ENCODE measurements around the gene ASB13. TPM values are rescaled to one million over a fixed set of nuclear protein-coding genes. Genes with fewer than 3 reads are reported as not detected.
A peak's percentile ranks its signal among the peaks of the same experiment; 100 is the strongest.

ASB13 gene
- total and polyA plus RNA-seq, 2 donors from 2014 or later, result 47.7 to 95.1 TPM

DNA sequence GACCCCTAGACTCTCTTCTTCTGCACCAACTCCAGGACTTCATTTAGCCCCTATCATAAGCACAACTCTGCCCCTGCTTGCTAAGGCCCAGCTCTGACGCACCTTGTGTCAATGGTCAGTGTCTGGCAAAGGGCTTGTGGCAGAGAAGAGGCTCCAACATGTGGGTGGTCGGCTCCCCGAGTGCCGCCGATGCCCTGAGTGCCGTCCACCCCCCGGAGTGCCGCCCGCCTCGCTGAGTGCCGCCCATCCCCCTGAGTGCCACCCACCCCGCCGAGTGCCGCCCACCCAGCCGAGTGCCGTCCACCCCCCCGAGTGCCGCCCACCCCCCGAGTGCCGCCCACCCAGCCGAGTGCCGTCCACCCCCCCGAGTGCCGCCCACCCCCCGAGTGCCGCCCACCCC, 50.3 kb downstream of the ASB13 start:
- DNase-seq (peak in 1 of 5 donors; percentile 67), FAIRE-seq (no peak)
- Histone ChIP-seq H3K9me3 (ENCODE audit: control insufficient read depth in 2 of 3, insufficient read depth in 1 of 3, low read length in 3 of 3) (no peaks in the 10 kb centered on the region), H3K4me3 (ENCODE audit: low read length in 3 of 3) (no peak overlapping the region), H3K27ac (ENCODE audit: low read depth in 2 of 2, low read length in 2 of 2) (no peak overlapping the region), H3K9ac (ENCODE audit: low read length in 3 of 3) (no peak overlapping the region), H3K36me3 (ENCODE audit: control insufficient read depth in 2 of 3, insufficient read depth in 3 of 3, low read length in 3 of 3) (no peaks in the 10 kb centered on the region), H3K27me3 (ENCODE audit: control insufficient read depth, insufficient read depth, low read length) (no peaks in the 10 kb centered on the region), H3K4me1 (ENCODE audit: control insufficient read depth in 2 of 3, insufficient read depth in 2 of 3, low read depth in 1 of 3, low read length in 3 of 3) (peaks cover 2 to 5% (median 3%) of the 10 kb centered on the region in 3 donors)
- TF ChIP-seq CTCF (IDR thresholded peaks at IDR 0.05; ENCODE audit: borderline replicate concordance, extremely low read depth, insufficient read depth), result no peak
- intact Hi-C loops (cut with DNase I), result no loop called here

DNA sequence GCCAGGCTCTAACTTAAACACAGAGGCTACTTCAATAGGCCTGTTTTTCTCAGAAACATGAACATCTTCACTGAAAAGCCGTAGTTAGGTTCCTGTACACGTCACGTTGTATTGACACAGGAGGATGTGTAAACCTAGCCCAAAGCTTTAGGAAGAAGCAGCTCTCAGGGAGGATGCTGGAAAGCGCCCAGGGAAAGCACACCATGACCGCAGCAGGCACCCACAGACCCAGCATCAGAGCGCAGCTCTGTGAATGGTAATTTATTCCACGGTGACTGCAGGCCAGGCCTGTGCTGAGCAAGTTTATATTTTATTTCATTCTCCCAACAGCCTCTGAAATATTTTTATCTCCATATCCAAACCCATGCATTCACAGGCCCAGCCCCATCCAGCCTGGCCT, 51.1 kb downstream of the ASB13 start:
- FAIRE-seq (no peak), DNase-seq (no peak)
- H3K27ac ChIP-seq (ENCODE audit: low read depth in 2 of 2, low read length in 2 of 2), result no peak overlapping the region
- no peaks in the 10 kb centered on the region for H3K27me3 ChIP-seq (ENCODE audit: control insufficient read depth, insufficient read depth, low read length)
- H3K36me3 ChIP-seq (ENCODE audit: control insufficient read depth in 2 of 3, insufficient read depth in 3 of 3, low read length in 3 of 3), result no peaks in the 10 kb centered on the region
- no peak overlapping the region for H3K4me3 ChIP-seq (ENCODE audit: low read length in 3 of 3)
- H3K4me1 ChIP-seq (ENCODE audit: control insufficient read depth in 2 of 3, insufficient read depth in 2 of 3, low read depth in 1 of 3, low read length in 3 of 3), result peaks cover 3 to 5% (median 5%) of the 10 kb centered on the region in 3 donors
- H3K9ac ChIP-seq (ENCODE audit: low read length in 3 of 3), result no peak overlapping the region
- no peaks in the 10 kb centered on the region for H3K9me3 ChIP-seq (ENCODE audit: control insufficient read depth in 2 of 3, insufficient read depth in 1 of 3, low read length in 3 of 3)
- intact Hi-C loops (cut with DNase I), result no loop called here
- TF ChIP-seq CTCF (IDR thresholded peaks at IDR 0.05; ENCODE audit: borderline replicate concordance, extremely low read depth, insufficient read depth), result no peak

DNA sequence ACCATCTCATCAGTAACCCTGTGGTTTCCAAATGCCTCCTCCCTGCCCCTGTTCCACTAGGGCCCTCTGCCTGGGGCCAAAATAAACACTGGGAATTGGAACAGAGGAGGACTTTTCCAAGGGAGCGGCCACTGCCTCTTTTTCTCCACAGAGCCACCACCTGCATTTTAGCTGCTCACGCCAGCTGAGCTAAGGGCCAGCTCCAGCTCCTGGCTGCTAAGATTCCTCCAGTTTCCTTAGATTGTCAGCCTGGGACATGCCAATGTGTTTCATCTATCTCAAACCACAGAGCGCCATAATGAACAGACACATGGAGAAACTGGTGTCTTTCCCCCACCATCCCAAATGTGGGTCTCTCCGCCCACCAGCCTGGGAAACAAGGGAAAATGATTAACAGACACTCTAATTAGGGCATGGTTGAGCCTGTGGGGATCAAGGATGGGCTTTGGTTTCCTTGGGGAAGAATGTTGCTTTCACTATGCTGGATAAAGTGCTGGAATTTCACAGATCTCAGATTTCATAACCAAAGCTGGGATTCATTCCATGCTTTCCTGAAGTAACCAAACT, 52.2 kb downstream of the ASB13 start:
- FAIRE-seq (no peak), DNase-seq (peak in 3 of 5 donors; percentile 12 to 70 (median 63))
- H3K4me1 ChIP-seq (ENCODE audit: control insufficient read depth in 2 of 3, insufficient read depth in 2 of 3, low read depth in 1 of 3, low read length in 3 of 3), result peaks cover 3 to 7% (median 3%) of the 10 kb centered on the region in 3 donors
- no peak overlapping the region for H3K4me3 ChIP-seq (ENCODE audit: low read length in 3 of 3)
- H3K27me3 ChIP-seq (ENCODE audit: control insufficient read depth, insufficient read depth, low read length), result no peaks in the 10 kb centered on the region
- H3K27ac ChIP-seq (ENCODE audit: low read depth in 2 of 2, low read length in 2 of 2), result no peak overlapping the region
- no peak for TF ChIP-seq CTCF (IDR thresholded peaks at IDR 0.05; ENCODE audit: borderline replicate concordance, extremely low read depth, insufficient read depth)
- H3K36me3 ChIP-seq (ENCODE audit: control insufficient read depth in 2 of 3, insufficient read depth in 3 of 3, low read length in 3 of 3), result no peaks in the 10 kb centered on the region
- intact Hi-C loops (cut with DNase I), result no loop called here
- no peaks in the 10 kb centered on the region for H3K9me3 ChIP-seq (ENCODE audit: control insufficient read depth in 2 of 3, insufficient read depth in 1 of 3, low read length in 3 of 3)
- no peak overlapping the region for H3K9ac ChIP-seq (ENCODE audit: low read length in 3 of 3)

Data from kidney (tissue), 14 donors.